ENCODE measurements around the gene SMIM22. TPM values are rescaled to one million over a fixed set of nuclear protein-coding genes. Genes with fewer than 3 reads are reported as not detected.

SMIM22 gene
- total and polyA plus RNA-seq, 2 of the 8 experiments (the other 6 are each of a cell fraction or from before 2014, with no cell fraction given) = not detected

DNA sequence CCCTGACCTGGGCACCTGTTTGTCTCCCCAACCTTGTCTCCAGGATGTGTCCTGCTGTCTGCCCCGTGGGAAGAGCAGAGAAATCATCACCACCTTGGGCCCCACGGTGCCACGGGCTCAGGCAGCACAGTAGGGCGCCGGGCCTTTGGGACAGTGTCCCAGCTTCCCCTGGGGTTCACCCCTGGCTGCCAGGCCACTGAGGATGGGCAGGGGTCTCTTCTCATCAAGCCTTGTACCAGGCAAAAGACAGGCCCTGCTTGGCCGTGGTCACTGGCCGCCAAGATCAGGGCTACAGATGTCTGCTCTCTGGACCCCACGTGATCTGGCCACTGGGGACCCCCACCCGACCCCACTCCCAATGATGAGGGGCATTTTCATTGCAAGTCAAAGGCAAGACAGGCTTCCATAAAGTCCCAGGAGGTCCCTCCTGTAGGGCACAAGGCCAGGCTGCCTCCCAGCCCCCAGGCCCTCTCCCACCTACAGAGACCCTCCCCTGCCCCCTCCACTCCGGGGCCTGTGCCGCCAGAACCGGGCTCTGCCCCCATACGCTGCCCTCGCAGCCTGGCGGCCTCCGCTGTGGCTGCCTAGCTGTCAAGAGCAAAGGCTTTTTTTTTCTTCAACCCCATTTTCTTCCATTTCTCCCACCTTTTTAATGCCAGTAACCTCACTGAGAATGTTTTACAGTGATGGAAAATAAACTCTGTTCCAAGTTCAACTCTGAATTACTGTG lies 46.3 kb upstream of the SMIM22 start (continued):
- TF ChIP-seq, protein P1, sequence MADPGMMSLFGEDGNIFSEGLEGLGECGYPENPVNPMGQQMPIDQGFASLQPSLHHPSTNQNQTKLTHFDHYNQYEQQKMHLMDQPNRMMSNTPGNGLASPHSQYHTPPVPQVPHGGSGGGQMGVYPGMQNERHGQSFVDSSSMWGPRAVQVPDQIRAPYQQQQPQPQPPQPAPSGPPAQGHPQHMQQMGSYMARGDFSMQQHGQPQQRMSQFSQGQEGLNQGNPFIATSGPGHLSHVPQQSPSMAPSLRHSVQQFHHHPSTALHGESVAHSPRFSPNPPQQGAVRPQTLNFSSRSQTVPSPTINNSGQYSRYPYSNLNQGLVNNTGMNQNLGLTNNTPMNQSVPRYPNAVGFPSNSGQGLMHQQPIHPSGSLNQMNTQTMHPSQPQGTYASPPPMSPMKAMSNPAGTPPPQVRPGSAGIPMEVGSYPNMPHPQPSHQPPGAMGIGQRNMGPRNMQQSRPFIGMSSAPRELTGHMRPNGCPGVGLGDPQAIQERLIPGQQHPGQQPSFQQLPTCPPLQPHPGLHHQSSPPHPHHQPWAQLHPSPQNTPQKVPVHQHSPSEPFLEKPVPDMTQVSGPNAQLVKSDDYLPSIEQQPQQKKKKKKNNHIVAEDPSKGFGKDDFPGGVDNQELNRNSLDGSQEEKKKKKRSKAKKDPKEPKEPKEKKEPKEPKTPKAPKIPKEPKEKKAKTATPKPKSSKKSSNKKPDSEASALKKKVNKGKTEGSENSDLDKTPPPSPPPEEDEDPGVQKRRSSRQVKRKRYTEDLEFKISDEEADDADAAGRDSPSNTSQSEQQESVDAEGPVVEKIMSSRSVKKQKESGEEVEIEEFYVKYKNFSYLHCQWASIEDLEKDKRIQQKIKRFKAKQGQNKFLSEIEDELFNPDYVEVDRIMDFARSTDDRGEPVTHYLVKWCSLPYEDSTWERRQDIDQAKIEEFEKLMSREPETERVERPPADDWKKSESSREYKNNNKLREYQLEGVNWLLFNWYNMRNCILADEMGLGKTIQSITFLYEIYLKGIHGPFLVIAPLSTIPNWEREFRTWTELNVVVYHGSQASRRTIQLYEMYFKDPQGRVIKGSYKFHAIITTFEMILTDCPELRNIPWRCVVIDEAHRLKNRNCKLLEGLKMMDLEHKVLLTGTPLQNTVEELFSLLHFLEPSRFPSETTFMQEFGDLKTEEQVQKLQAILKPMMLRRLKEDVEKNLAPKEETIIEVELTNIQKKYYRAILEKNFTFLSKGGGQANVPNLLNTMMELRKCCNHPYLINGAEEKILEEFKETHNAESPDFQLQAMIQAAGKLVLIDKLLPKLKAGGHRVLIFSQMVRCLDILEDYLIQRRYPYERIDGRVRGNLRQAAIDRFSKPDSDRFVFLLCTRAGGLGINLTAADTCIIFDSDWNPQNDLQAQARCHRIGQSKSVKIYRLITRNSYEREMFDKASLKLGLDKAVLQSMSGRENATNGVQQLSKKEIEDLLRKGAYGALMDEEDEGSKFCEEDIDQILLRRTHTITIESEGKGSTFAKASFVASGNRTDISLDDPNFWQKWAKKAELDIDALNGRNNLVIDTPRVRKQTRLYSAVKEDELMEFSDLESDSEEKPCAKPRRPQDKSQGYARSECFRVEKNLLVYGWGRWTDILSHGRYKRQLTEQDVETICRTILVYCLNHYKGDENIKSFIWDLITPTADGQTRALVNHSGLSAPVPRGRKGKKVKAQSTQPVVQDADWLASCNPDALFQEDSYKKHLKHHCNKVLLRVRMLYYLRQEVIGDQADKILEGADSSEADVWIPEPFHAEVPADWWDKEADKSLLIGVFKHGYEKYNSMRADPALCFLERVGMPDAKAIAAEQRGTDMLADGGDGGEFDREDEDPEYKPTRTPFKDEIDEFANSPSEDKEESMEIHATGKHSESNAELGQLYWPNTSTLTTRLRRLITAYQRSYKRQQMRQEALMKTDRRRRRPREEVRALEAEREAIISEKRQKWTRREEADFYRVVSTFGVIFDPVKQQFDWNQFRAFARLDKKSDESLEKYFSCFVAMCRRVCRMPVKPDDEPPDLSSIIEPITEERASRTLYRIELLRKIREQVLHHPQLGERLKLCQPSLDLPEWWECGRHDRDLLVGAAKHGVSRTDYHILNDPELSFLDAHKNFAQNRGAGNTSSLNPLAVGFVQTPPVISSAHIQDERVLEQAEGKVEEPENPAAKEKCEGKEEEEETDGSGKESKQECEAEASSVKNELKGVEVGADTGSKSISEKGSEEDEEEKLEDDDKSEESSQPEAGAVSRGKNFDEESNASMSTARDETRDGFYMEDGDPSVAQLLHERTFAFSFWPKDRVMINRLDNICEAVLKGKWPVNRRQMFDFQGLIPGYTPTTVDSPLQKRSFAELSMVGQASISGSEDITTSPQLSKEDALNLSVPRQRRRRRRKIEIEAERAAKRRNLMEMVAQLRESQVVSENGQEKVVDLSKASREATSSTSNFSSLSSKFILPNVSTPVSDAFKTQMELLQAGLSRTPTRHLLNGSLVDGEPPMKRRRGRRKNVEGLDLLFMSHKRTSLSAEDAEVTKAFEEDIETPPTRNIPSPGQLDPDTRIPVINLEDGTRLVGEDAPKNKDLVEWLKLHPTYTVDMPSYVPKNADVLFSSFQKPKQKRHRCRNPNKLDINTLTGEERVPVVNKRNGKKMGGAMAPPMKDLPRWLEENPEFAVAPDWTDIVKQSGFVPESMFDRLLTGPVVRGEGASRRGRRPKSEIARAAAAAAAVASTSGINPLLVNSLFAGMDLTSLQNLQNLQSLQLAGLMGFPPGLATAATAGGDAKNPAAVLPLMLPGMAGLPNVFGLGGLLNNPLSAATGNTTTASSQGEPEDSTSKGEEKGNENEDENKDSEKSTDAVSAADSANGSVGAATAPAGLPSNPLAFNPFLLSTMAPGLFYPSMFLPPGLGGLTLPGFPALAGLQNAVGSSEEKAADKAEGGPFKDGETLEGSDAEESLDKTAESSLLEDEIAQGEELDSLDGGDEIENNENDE (IDR thresholded peaks at IDR 0.05; ENCODE audit: insufficient replicate concordance, low read length) = no peak
- TF ChIP-seq HDAC6 (IDR thresholded peaks at IDR 0.05; ENCODE audit: low read depth, low read length) (no peak), SIN3A (conservative IDR thresholded peaks at IDR 0.05 in 1 of 2, IDR thresholded peaks at IDR 0.05 in 1 of 2; ENCODE audit: low read depth in 1 of 2, low read length in 2 of 2) (no peak), SUZ12 (IDR thresholded peaks at IDR 0.05; ENCODE audit: low read length) (no peak), POU5F1 (IDR thresholded peaks at IDR 0.05; ENCODE audit: low read depth, low read length) (no peak), GABPA (IDR thresholded peaks at IDR 0.05; ENCODE audit: borderline replicate concordance, insufficient read depth, low read length) (no peak), SP4 (IDR thresholded peaks at IDR 0.05; ENCODE audit: low read length) (no peak)

All from H1 (cell line).